Measurements from ENCODE around the gene FLOT1. TPM values are rescaled to one million over a fixed set of nuclear protein-coding genes. Genes with fewer than 3 reads are reported as not detected.

Gene FLOT1
- total and polyA plus RNA-seq, 2 experiments from 2014 or later = 208 to 236 TPM

DNA sequence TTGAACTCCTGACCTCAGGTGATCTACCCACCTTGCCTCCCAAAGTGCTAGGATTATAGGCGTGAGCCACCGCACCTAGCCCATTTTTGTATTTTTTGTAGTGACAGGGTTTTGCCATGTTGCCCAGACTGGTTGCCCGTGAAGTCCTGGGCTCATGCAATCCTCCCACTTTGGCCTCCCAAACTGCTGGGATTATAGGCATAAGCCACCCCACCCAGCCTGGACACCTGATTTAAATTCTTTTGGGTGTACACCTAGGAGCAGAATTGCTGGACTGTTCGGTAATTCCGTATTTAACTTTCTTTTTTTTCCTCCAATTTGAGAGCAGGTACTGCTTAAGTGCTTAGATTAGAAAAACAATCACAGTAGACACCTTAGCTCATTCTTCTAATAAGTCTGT is 46.1 kb downstream of the FLOT1 start:
- Histone ChIP-seq H3K4me3 (no peak overlapping the region), H3K27ac (no peak overlapping the region), H3K36me3 (peaks cover 6% of the 10 kb centered on the region), H3K9me3 (ENCODE audit: low read depth) (no peaks in the 10 kb centered on the region), H3K4me1 (ENCODE audit: low read depth) (peaks cover 2% of the 10 kb centered on the region), H3K27me3 (no peaks in the 10 kb centered on the region)
- TF ChIP-seq, protein P1, sequence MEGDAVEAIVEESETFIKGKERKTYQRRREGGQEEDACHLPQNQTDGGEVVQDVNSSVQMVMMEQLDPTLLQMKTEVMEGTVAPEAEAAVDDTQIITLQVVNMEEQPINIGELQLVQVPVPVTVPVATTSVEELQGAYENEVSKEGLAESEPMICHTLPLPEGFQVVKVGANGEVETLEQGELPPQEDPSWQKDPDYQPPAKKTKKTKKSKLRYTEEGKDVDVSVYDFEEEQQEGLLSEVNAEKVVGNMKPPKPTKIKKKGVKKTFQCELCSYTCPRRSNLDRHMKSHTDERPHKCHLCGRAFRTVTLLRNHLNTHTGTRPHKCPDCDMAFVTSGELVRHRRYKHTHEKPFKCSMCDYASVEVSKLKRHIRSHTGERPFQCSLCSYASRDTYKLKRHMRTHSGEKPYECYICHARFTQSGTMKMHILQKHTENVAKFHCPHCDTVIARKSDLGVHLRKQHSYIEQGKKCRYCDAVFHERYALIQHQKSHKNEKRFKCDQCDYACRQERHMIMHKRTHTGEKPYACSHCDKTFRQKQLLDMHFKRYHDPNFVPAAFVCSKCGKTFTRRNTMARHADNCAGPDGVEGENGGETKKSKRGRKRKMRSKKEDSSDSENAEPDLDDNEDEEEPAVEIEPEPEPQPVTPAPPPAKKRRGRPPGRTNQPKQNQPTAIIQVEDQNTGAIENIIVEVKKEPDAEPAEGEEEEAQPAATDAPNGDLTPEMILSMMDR (IDR thresholded peaks at IDR 0.05; ENCODE audit: low read depth, low read length) = no peak
- no peak for DNase-seq (ENCODE audit: low read depth in 1 of 2, low spot score in 1 of 2)

DNA sequence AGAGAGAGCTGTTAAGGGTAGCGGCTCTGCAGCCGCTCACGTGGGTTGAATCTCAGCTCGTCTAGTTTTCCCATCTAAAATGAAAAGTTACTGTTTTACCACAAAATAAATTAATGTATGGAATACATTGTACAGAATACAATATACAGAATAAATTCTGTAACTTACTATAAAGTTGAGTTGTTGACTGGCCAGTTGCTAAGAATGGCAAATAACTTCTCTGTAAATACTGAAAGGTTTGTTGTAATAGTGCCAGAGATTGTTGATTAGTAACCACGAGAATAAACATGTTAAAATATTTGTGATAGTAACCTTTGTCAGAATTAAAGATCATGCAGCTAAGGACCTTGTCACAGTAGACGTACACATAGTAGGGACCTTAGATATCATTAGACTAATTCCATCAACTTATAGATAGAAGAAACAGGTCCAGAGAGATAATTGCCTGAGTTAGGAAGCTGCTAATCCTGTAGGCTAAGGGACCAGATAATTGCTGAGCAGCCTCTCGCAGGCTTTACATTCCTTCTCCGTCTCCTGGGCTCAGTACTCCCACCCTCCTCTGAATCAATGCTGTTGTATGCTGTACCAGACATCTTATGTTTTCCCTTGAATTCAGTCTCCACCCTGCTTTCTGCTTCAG is 51.2 kb downstream of the FLOT1 start:
- Histone ChIP-seq H3K4me1 (ENCODE audit: low read depth) (peaks cover 20% of the 10 kb centered on the region), H3K9me3 (ENCODE audit: low read depth) (no peaks in the 10 kb centered on the region), H3K27me3 (no peaks in the 10 kb centered on the region), H3K4me3 (peak overlapping the region; percentile 62), H3K36me3 (no peaks in the 10 kb centered on the region), H3K27ac (peak overlapping the region; percentile 63)
- no peak for DNase-seq (ENCODE audit: low read depth in 1 of 2, low spot score in 1 of 2)
- TF ChIP-seq, protein P1 (IDR thresholded peaks at IDR 0.05; ENCODE audit: low read depth, low read length) = no peak

DNA sequence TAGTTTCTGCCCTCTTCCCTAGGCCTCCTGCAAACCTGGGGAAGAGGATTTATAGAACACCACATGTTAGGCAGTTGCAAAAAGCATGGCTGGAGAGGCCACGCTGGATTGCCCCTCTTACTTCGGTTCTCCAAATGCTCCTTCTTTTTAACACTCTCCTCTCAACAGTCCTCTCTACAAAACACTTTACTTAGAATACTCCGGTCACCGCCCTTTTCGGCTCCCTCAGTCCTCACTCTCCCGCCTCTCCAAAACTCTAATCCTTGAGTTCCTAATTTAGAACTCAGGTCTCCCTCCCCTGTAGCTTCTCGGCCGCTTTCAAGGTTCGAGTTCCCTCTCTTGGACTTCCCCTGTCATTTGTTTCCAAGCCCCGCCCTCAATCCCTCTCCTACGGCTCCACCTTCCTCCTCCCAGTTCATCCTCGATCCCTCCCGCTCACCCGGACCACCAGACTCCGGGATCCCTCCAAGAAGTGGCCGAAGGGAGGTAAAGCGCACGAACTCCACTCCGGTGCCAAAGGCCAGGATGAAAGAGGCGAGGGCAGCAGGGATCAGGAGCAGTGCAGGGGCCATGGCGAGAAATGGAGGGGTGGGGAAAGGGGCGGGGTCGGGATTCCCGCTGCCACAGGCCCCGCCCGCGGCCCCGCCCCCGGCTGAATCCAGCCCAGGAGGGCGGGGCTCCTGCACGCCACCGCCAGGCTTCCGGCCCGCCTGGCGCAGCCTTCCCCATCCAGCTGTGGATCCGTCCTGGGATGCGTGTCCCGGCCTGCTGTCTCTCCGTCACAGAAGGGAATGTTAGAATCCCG is 51.9 kb downstream of the FLOT1 start, which contains the start of gene NRM:
TSS of gene NRM (minus strand) at position 582 of the 805 bp plus-strand sequence. CDS start at position 572, 10 bp downstream.
- peaks cover 26% of the 10 kb centered on the region for H3K4me1 ChIP-seq (ENCODE audit: low read depth)
- H3K4me3 ChIP-seq = peak within 1 kb of the TSS; percentile 62
- no peaks in the 10 kb centered on the region for H3K27me3 ChIP-seq
- H3K9me3 ChIP-seq (ENCODE audit: low read depth) = no peaks in the 10 kb centered on the region
- peak within 1 kb of the TSS; percentile 72 for H3K27ac ChIP-seq
- TF ChIP-seq, protein P1 (IDR thresholded peaks at IDR 0.05; ENCODE audit: low read depth, low read length) = no peak
- DNase-seq (ENCODE audit: low read depth in 1 of 2, low spot score in 1 of 2) = peak; percentile 91
- H3K36me3 ChIP-seq = no peaks in the 10 kb centered on the region

DNA sequence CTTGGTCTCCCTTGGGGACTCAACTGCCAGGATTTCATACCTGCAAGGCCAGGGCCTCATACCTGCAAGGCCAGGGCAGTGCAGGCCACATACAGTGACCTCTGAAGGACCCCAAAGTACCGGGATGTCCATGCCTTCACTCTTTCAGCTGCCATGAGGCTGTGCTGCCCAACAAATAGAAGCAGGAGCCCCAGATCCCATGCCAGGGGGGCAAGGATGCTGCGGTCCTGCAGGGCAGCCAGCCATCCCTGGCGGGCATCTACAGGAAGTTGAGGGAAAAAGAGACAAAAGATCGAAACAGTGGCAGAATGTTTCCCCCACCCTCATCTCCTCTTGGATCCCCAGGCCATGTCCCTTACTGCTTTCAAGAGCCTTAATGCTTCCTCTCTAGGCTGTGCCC is 52.5 kb downstream of the FLOT1 start:
- TF ChIP-seq, protein P1 (IDR thresholded peaks at IDR 0.05; ENCODE audit: low read depth, low read length) = no peak
- DNase-seq (ENCODE audit: low read depth in 1 of 2, low spot score in 1 of 2) = no peak
- H3K4me3 ChIP-seq = peak overlapping the region; percentile 62
- peak overlapping the region; percentile 72 for H3K27ac ChIP-seq
- H3K4me1 ChIP-seq (ENCODE audit: low read depth) = peaks cover 31% of the 10 kb centered on the region
- no peaks in the 10 kb centered on the region for H3K27me3 ChIP-seq
- H3K9me3 ChIP-seq (ENCODE audit: low read depth) = no peaks in the 10 kb centered on the region
- no peaks in the 10 kb centered on the region for H3K36me3 ChIP-seq

DNA sequence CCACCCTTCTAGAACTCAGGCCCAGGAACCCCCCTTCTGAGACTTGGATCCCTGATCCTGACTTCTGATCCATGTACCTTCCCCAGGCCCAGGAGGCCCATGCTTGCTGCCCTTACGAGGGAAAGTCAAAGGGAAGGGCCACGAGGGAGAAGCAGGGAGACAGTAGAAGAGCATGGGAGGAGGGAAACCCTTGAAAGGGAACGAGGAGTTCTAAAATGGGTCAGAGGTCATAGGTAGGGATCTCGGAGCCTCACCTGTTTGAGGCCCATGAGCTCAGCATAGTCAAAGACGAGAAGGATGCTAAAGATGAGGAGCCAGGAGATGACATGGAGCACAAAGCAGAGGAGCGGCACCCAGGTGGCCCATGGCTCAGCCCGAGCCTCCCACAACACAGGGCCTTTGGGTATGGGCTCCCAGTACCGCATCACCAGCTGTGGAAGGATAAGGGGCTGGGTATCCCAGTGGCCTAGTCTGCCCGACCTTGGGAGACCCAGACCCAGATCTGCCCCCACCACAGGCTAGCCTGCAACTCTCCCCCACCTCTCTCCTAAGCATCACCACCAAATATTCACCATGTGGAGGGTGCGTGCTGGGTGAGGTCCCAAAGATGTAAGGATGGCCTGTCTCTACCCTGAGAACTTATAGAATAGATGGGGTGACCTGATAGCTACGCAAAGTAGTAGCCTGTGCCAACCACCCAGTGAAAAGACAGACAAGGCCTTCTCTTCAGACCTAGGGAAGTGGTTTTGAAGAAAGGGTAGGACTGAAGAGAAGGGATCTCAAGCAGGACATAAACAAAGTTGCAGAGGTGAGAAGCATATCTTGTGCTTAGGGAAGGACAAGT is 53.2 kb downstream of the FLOT1 start:
- DNase-seq (ENCODE audit: low read depth in 1 of 2, low spot score in 1 of 2) = no peak

More for the DNA sequence above, 53.2 kb downstream of the FLOT1 start:
- no peaks in the 10 kb centered on the region for H3K9me3 ChIP-seq (ENCODE audit: low read depth)
- peaks cover 38% of the 10 kb centered on the region for H3K4me1 ChIP-seq (ENCODE audit: low read depth)
- H3K27me3 ChIP-seq = no peaks in the 10 kb centered on the region
- no peaks in the 10 kb centered on the region for H3K36me3 ChIP-seq
- TF ChIP-seq, protein P1 (IDR thresholded peaks at IDR 0.05; ENCODE audit: low read depth, low read length) = no peak
- peak overlapping the region; percentile 72 for H3K27ac ChIP-seq
- no peak overlapping the region for H3K4me3 ChIP-seq

Data from cardiac muscle cell (in vitro differentiated cells and primary cell).